GM08714 (cell line): ENCODE data around the gene RFFL.

Experiments used
- H3K4me3 ChIP-seq: fragments of 200-500 bp; sonication (Bioruptor generic); 2 replicates; pipeline ENCODE4 v1.5.1; 2014; ENCODE audit warnings: mild to moderate bottlenecking, low read length, inconsistent platforms
- ZNF274 ChIP-seq: IDR thresholded peaks from 2 replicates; pipeline ENCODE4 v1.6.1; 2012; ENCODE audit warnings: mild to moderate bottlenecking, low read depth, low read length

The RFFL gene

GRCh38 chr17:35087731-35088355 is 24.3 kb upstream of the RFFL start:
- TF ChIP-seq ZNF274: no peak
- peak overlapping the region; percentile 87 for H3K4me3 ChIP-seq

- no peak for TF ChIP-seq ZNF274
- H3K4me3 ChIP-seq: peak overlapping the region; percentile 87
These were observed 23.5 kb upstream of the RFFL start for GRCh38 chr17:35086931-35087573.

GRCh38 chr17:35086164-35086563 is 22.7 kb upstream of the RFFL start:
- no peak for TF ChIP-seq ZNF274
- H3K4me3 ChIP-seq: peak overlapping the region; percentile 1; the same call in 1 of the 2 replicates

- TF ChIP-seq ZNF274: no peak
These were observed 21.5 kb upstream of the RFFL start for GRCh38 chr17:35084987-35085386.

GRCh38 chr17:35083071-35083470 is 19.6 kb upstream of the RFFL start:
- no peak for TF ChIP-seq ZNF274
- no peak overlapping the region for H3K4me3 ChIP-seq

More at GRCh38 chr17:35084987-35085386, 21.5 kb upstream of the RFFL start:
- no peak overlapping the region for H3K4me3 ChIP-seq

GRCh38 chr17:35082073-35082657 is 18.7 kb upstream of the RFFL start:
- peak overlapping the region; percentile 30 for H3K4me3 ChIP-seq
- no peak for TF ChIP-seq ZNF274

- TF ChIP-seq ZNF274: no peak
- no peak overlapping the region for H3K4me3 ChIP-seq
These were observed 18.1 kb upstream of the RFFL start for GRCh38 chr17:35081638-35082037.

GRCh38 chr17:35080536-35080935 is 17.0 kb upstream of the RFFL start:
- H3K4me3 ChIP-seq: no peak overlapping the region
- no peak for TF ChIP-seq ZNF274

GRCh38 chr17:35079547-35080423 is 16.3 kb upstream of the RFFL start:
- TF ChIP-seq ZNF274: no peak
- no peak overlapping the region for H3K4me3 ChIP-seq

GRCh38 chr17:35076874-35077273 is 13.4 kb upstream of the RFFL start:
- no peak overlapping the region for H3K4me3 ChIP-seq
- no peak for TF ChIP-seq ZNF274

GRCh38 chr17:35074711-35075707 is 11.5 kb upstream of the RFFL start:
- TF ChIP-seq ZNF274: no peak
- H3K4me3 ChIP-seq: no peak overlapping the region

- H3K4me3 ChIP-seq: no peak overlapping the region
- TF ChIP-seq ZNF274: no peak
These were observed 10.6 kb upstream of the RFFL start for GRCh38 chr17:35073991-35074627.

- no peak overlapping the region for H3K4me3 ChIP-seq
- no peak for TF ChIP-seq ZNF274
These were observed 9.8 kb upstream of the RFFL start for GRCh38 chr17:35073183-35073790.
